Measurements from ENCODE around the gene PARD3. TPM values are rescaled to one million over a fixed set of nuclear protein-coding genes. Genes with fewer than 3 reads are reported as not detected.

Gene PARD3
- total RNA-seq, 1 experiment from 2014 or later, result 46.3 TPM

DNA sequence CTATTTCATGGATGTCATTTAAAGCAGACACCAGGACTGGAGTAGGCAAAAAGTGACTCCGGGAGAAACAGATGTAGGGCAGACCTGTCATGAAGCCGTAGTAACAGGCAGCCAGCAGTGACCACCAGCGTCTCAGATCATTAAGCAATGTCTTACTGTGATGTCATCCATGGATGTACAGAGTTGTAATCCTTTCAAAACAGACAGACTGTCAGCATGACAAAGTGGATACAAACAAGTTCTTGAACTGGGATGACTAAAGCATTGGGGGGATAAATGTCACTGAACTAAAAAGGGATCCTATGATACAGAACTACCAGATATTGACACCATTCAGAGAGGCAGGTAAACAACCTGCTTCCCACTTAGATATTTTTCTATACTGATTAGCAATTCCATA is 675.5 kb downstream of the PARD3 start (continued):
- TF ChIP-seq, protein P1, sequence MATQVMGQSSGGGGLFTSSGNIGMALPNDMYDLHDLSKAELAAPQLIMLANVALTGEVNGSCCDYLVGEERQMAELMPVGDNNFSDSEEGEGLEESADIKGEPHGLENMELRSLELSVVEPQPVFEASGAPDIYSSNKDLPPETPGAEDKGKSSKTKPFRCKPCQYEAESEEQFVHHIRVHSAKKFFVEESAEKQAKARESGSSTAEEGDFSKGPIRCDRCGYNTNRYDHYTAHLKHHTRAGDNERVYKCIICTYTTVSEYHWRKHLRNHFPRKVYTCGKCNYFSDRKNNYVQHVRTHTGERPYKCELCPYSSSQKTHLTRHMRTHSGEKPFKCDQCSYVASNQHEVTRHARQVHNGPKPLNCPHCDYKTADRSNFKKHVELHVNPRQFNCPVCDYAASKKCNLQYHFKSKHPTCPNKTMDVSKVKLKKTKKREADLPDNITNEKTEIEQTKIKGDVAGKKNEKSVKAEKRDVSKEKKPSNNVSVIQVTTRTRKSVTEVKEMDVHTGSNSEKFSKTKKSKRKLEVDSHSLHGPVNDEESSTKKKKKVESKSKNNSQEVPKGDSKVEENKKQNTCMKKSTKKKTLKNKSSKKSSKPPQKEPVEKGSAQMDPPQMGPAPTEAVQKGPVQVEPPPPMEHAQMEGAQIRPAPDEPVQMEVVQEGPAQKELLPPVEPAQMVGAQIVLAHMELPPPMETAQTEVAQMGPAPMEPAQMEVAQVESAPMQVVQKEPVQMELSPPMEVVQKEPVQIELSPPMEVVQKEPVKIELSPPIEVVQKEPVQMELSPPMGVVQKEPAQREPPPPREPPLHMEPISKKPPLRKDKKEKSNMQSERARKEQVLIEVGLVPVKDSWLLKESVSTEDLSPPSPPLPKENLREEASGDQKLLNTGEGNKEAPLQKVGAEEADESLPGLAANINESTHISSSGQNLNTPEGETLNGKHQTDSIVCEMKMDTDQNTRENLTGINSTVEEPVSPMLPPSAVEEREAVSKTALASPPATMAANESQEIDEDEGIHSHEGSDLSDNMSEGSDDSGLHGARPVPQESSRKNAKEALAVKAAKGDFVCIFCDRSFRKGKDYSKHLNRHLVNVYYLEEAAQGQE (IDR thresholded peaks at IDR 0.05; ENCODE audit: low read depth), result no peak
- TF ChIP-seq TCF7L2 (IDR thresholded peaks at IDR 0.05; ENCODE audit: borderline replicate concordance, extremely low read depth, insufficient read depth, insufficient read length) (no peak), CBX3 (IDR thresholded peaks at IDR 0.05; ENCODE audit: low read depth) (no peak)

DNA sequence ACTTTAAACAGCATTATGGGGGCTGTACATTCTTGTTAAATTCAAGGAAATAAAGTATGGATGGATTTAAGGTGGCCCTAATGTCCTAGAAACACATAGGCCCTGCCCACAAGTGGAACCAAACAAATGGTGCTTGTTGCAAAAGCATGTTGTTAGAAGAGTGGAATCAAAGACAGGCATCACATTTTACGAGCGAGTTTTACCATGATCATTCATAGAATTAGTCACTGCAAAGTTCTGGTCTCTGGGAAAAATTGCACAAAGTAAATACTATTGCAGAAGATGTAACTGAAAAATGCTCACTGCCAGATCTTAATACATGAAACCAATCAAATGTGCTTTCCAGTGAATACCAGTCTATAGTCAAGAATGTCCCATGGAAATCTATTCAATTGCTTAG is 677.1 kb downstream of the PARD3 start:
- Histone ChIP-seq H4K20me1 (ENCODE audit: insufficient read depth) (no peaks in the 10 kb centered on the region), H3K27ac (ENCODE audit: low read depth, low read length) (no peak overlapping the region), H2AFZ (ENCODE audit: low read depth, low read length, poor library complexity, severe bottlenecking) (no peak overlapping the region), H3K9ac (ENCODE audit: low read length) (no peak overlapping the region), H3K27me3 (ENCODE audit: insufficient read depth, low read length) (no peaks in the 10 kb centered on the region), H3K4me2 (ENCODE audit: low read length) (no peak overlapping the region), H3K79me2 (ENCODE audit: insufficient read depth, low read length) (no peaks in the 10 kb centered on the region), H3K4me1 (ENCODE audit: control insufficient read depth in 1 of 2, insufficient read depth in 2 of 2, low read length in 2 of 2) (no peaks in the 10 kb centered on the region), H3K9me2 (ENCODE audit: insufficient read depth) (no peaks in the 10 kb centered on the region), H3K9me3 (ENCODE audit: control insufficient read depth in 1 of 2, insufficient read depth in 1 of 2, low read depth in 1 of 2, low read length in 2 of 2) (no peaks in the 10 kb centered on the region), H3K36me3 (ENCODE audit: control insufficient read depth in 1 of 2, insufficient read depth in 2 of 2, low read length in 2 of 2) (no peaks in the 10 kb centered on the region), H3K4me3 (replicated peaks in 1 of 2; ENCODE audit: low read depth in 1 of 2, low read length in 2 of 2) (no peak overlapping the region)
- TF ChIP-seq CTCF (IDR thresholded peaks at IDR 0.05 in 2 of 3, conservative IDR thresholded peaks at IDR 0.05 in 1 of 3; ENCODE audit: borderline replicate concordance in 1 of 3, insufficient read depth in 1 of 3, low read depth in 2 of 3, low read length in 2 of 3) (no peak), ZNF274 (IDR thresholded peaks at IDR 0.05; ENCODE audit: low read depth, low read length) (no peak), POLR2AphosphoS5 (IDR thresholded peaks at IDR 0.05; ENCODE audit: low read depth, low read length) (no peak), EZH2phosphoT487 (IDR thresholded peaks at IDR 0.05; ENCODE audit: borderline replicate concordance) (no peak), CEBPB (IDR thresholded peaks at IDR 0.05; ENCODE audit: low read depth) (no peak), POLR2A (IDR thresholded peaks at IDR 0.05; ENCODE audit: borderline replicate concordance, extremely low read depth, insufficient read depth, insufficient read length) (no peak), EGR1 (IDR thresholded peaks at IDR 0.05; ENCODE audit: low read depth) (no peak), RAD21 (IDR thresholded peaks at IDR 0.05; ENCODE audit: low read depth) (no peak), CBX3 (IDR thresholded peaks at IDR 0.05; ENCODE audit: low read depth) (no peak), SRF (IDR thresholded peaks at IDR 0.05; ENCODE audit: low read depth) (no peak)
- TF ChIP-seq, protein P2, sequence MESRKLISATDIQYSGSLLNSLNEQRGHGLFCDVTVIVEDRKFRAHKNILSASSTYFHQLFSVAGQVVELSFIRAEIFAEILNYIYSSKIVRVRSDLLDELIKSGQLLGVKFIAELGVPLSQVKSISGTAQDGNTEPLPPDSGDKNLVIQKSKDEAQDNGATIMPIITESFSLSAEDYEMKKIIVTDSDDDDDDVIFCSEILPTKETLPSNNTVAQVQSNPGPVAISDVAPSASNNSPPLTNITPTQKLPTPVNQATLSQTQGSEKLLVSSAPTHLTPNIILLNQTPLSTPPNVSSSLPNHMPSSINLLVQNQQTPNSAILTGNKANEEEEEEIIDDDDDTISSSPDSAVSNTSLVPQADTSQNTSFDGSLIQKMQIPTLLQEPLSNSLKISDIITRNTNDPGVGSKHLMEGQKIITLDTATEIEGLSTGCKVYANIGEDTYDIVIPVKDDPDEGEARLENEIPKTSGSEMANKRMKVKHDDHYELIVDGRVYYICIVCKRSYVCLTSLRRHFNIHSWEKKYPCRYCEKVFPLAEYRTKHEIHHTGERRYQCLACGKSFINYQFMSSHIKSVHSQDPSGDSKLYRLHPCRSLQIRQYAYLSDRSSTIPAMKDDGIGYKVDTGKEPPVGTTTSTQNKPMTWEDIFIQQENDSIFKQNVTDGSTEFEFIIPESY (IDR thresholded peaks at IDR 0.05; ENCODE audit: extremely low read depth, insufficient replicate concordance, low read length), result no peak
- TF ChIP-seq, protein P3, sequence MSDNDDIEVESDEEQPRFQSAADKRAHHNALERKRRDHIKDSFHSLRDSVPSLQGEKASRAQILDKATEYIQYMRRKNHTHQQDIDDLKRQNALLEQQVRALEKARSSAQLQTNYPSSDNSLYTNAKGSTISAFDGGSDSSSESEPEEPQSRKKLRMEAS (IDR thresholded peaks at IDR 0.05), result no peak
- intact Hi-C loops (cut with micrococcal nuclease), result no loop called here
- RAD21 ChIA-PET (ENCODE audit: low non-redundant PET in 1 of 2, low total read pairs in 2 of 2, uncharacterized antibody in 2 of 2, unreplicated experiment in 2 of 2), result no interaction called here
- CTCF ChIA-PET, result no interaction called here
- BruUV-seq (replicated peaks), result no TSS peak
- ATAC-seq, result no peak
- POLR2A ChIA-PET, result no interaction called here
- DNase-seq (ENCODE audit: low read depth, low spot score), result no peak

Data from HCT116 (cell line).